DOHH2 (cell line): Measurements from ENCODE around the gene TRRAP.

Experiments
- H3F3A ChIP-seq: fragments of 200-600 bp; sonication (generic), shearing (Covaris generic); 2 replicates; pipeline ENCODE4 v1.6.0; 2016; ENCODE audit warnings: antibody characterized with exemption, mild to moderate bottlenecking; ENCODE audit not compliant: control insufficient read depth, insufficient read depth
- H3K27ac ChIP-seq: fragments of 200-600 bp; sonication (generic); 2 replicates; pipeline ENCODE4 v1.5.1; 2014; ENCODE audit warnings: low read depth, mild to moderate bottlenecking, low read length, moderate library complexity
- H3K27me3 ChIP-seq: fragments of 200-600 bp; sonication (generic); 2 replicates; pipeline ENCODE4 v1.6.1; 2014; ENCODE audit warnings: mild to moderate bottlenecking, low read length, mixed read lengths; ENCODE audit not compliant: control insufficient read depth
- H3K36me3 ChIP-seq: fragments of 200-600 bp; sonication (generic); 2 replicates; pipeline ENCODE4 v1.6.1; 2014; ENCODE audit warnings: mild to moderate bottlenecking, low read length, moderate library complexity, mixed read lengths; ENCODE audit not compliant: control insufficient read depth
- H3K4me1 ChIP-seq: fragments of 200-600 bp; sonication (generic); 2 replicates; pipeline ENCODE4 v1.6.1; 2014; ENCODE audit warnings: mild to moderate bottlenecking, low read length, mixed read lengths; ENCODE audit not compliant: control insufficient read depth
- H3K4me2 ChIP-seq: fragments of 200-600 bp; sonication (generic); 2 replicates; pipeline ENCODE4 v1.6.0; 2014; ENCODE audit warnings: mild to moderate bottlenecking, low read length, moderate library complexity
- H3K4me3 ChIP-seq: fragments of 200-600 bp; sonication (generic); 2 replicates; pipeline ENCODE4 v1.5.1; 2014; ENCODE audit warnings: mild to moderate bottlenecking, low read length, mixed read lengths
- H3K79me2 ChIP-seq: fragments of 200-600 bp; sonication (generic); 2 replicates; pipeline ENCODE4 v1.6.1; 2014; ENCODE audit warnings: mild to moderate bottlenecking, low read length, mixed read lengths; ENCODE audit not compliant: control insufficient read depth
- H3K9me2 ChIP-seq: fragments of 200-600 bp; sonication (generic); replicated peaks from 2 replicates; pipeline ENCODE4 v1.6.1; 2014; ENCODE audit warnings: mild to moderate bottlenecking, low read length, mixed read lengths; ENCODE audit not compliant: control insufficient read depth
- H3K9me3 ChIP-seq: fragments of 200-600 bp; sonication (generic); 2 replicates; pipeline ENCODE4 v1.6.1; 2014; ENCODE audit warnings: antibody characterized with exemption, low read length, mixed read lengths; ENCODE audit not compliant: control insufficient read depth, insufficient read depth
- H4K20me1 ChIP-seq: fragments of 200-600 bp; sonication (generic); 2 replicates; pipeline ENCODE4 v1.6.0; 2014; ENCODE audit warnings: low read depth, mild to moderate bottlenecking, antibody characterized with exemption, low read length, moderate library complexity; ENCODE audit not compliant: control insufficient read depth, insufficient read depth
- EZH2phosphoT487 ChIP-seq: fragments of 200-600 bp; sonication (generic); IDR thresholded peaks from 2 replicates; pipeline ENCODE4 v1.6.1; 2017; ENCODE audit warnings: borderline replicate concordance, mild to moderate bottlenecking, antibody characterized with exemption, low read length, moderate library complexity, mixed read lengths
- TF ChIP-seq, protein P1 (sequence below): fragments of 200-600 bp; sonication (generic); IDR thresholded peaks from one replicate; pipeline ENCODE4 v1.5.1; 2014; ENCODE audit warnings: antibody characterized with exemption, mild to moderate bottlenecking, low read depth, low read length; ENCODE audit not compliant: poor library complexity, severe bottlenecking

Gene TRRAP

DNA sequence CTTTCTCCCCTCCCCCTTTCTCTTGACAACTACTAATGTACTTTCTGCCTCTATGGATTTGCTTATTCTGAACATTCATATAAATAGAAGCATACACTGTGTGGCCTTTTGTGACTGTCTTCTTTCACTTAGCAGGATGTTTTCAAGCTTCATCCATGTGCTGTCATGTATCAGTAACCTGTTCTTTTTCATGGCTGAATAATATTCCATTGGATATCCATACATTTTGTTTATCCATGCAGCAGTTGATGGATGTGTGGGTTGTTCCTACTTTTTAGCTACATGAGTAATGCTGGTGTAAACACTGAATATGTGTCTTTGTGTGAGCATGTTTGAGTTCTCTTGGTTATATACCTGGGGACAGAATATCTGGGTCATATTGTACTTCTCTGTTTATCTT lies 107.6 kb downstream of the TRRAP start:
- Histone ChIP-seq H3K4me1 (no peaks in the 10 kb centered on the region), H3K9me2 (no peaks in the 10 kb centered on the region), H4K20me1 (no peaks in the 10 kb centered on the region), H3K79me2 (no peaks in the 10 kb centered on the region), H3F3A (no peaks in the 10 kb centered on the region), H3K4me3 (no peak overlapping the region), H3K36me3 (peaks cover 96% of the 10 kb centered on the region), H3K27ac (no peak overlapping the region), H3K4me2 (no peak overlapping the region), H3K9me3 (no peaks in the 10 kb centered on the region), H3K27me3 (no peaks in the 10 kb centered on the region)
- TF ChIP-seq EZH2phosphoT487 = no peak
- TF ChIP-seq, protein P1, sequence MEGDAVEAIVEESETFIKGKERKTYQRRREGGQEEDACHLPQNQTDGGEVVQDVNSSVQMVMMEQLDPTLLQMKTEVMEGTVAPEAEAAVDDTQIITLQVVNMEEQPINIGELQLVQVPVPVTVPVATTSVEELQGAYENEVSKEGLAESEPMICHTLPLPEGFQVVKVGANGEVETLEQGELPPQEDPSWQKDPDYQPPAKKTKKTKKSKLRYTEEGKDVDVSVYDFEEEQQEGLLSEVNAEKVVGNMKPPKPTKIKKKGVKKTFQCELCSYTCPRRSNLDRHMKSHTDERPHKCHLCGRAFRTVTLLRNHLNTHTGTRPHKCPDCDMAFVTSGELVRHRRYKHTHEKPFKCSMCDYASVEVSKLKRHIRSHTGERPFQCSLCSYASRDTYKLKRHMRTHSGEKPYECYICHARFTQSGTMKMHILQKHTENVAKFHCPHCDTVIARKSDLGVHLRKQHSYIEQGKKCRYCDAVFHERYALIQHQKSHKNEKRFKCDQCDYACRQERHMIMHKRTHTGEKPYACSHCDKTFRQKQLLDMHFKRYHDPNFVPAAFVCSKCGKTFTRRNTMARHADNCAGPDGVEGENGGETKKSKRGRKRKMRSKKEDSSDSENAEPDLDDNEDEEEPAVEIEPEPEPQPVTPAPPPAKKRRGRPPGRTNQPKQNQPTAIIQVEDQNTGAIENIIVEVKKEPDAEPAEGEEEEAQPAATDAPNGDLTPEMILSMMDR = no peak

DNA sequence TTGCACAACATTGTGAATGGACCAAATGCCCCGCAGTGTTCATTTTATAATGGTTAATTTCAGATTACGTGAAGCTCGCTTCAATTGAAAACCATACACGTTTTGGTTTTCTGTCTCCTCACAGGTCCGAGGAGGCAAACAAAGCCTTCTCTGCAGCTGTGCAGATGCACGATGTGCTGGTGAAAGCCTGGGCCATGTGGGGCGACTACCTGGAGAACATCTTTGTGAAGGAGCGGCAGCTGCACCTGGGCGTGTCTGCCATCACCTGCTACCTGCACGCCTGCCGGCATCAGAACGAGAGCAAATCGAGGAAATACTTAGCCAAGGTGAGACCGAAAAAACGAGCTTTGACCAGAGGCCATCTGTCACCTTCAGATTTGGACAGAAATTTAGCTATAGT lies 110.3 kb downstream of the TRRAP start:
- no peak overlapping the region for H3K4me2 ChIP-seq
- TF ChIP-seq, protein P1 = no peak
- no peak for TF ChIP-seq EZH2phosphoT487
- H3K36me3 ChIP-seq = peaks cover 96% of the 10 kb centered on the region
- H3K27ac ChIP-seq = no peak overlapping the region
- no peaks in the 10 kb centered on the region for H3K27me3 ChIP-seq
- no peak overlapping the region for H3K4me3 ChIP-seq
- no peaks in the 10 kb centered on the region for H3K4me1 ChIP-seq
- no peaks in the 10 kb centered on the region for H3K9me2 ChIP-seq
- no peaks in the 10 kb centered on the region for H3F3A ChIP-seq
- H4K20me1 ChIP-seq = no peaks in the 10 kb centered on the region
- H3K79me2 ChIP-seq = no peaks in the 10 kb centered on the region
- no peaks in the 10 kb centered on the region for H3K9me3 ChIP-seq

DNA sequence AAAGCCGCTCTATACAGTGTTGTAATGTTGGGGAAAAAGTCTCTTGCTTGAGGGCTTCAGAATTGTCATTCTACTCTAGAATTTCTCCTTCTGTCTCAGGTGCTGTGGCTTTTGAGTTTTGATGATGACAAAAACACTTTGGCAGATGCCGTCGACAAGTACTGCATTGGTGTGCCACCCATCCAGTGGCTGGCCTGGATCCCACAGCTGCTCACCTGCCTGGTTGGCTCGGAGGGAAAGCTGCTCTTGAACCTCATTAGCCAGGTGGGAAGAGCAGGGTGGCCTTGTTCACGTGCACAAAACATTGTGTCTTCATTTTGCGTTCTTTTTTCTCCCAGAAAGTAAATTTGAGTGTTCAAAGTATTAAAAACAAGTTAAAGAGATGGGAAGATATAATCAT lies 112.0 kb downstream of the TRRAP start:
- TF ChIP-seq, protein P1 = no peak
- TF ChIP-seq EZH2phosphoT487 = no peak
- Histone ChIP-seq H3K4me1 (no peaks in the 10 kb centered on the region), H3K4me3 (no peak overlapping the region), H3K4me2 (no peak overlapping the region), H3K36me3 (peaks cover 96% of the 10 kb centered on the region), H3K9me2 (no peaks in the 10 kb centered on the region), H3K27me3 (no peaks in the 10 kb centered on the region), H3K79me2 (no peaks in the 10 kb centered on the region), H3K27ac (no peak overlapping the region), H4K20me1 (no peaks in the 10 kb centered on the region), H3K9me3 (no peaks in the 10 kb centered on the region), H3F3A (no peaks in the 10 kb centered on the region)

DNA sequence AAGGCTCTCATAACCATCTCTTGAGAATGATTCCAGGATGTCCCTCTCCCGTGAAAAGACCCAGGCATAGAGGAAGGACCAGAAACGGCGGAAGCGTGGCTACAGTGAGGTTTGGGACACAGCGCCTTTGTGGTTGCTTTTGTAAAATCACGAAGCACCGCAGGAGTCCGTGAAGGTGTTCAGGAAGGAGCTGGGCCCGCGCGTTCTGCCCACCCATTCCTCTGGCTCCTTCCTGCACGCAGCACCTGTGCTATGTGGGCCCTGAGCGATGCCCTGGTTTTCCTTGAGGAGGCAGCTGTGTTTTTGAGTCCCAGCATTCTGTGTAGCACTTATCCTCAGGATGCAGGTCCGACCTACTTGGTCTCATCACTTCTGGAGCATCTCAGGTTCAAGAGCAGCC lies 112.8 kb downstream of the TRRAP start:
- no peaks in the 10 kb centered on the region for H3F3A ChIP-seq
- H3K9me3 ChIP-seq = no peaks in the 10 kb centered on the region
- H3K4me1 ChIP-seq = no peaks in the 10 kb centered on the region
- H3K9me2 ChIP-seq = no peaks in the 10 kb centered on the region
- H3K79me2 ChIP-seq = no peaks in the 10 kb centered on the region
- H3K4me2 ChIP-seq = no peak overlapping the region
- no peaks in the 10 kb centered on the region for H3K27me3 ChIP-seq
- TF ChIP-seq EZH2phosphoT487 = no peak
- TF ChIP-seq, protein P1 = no peak
- no peak overlapping the region for H3K4me3 ChIP-seq
- H3K36me3 ChIP-seq = peaks cover 96% of the 10 kb centered on the region
- no peaks in the 10 kb centered on the region; the same call in 1 of the 2 replicates for H4K20me1 ChIP-seq
- no peak overlapping the region for H3K27ac ChIP-seq
